ENCODE data around the gene MRPL52. TPM values are rescaled to one million over a fixed set of nuclear protein-coding genes. Genes with fewer than 3 reads are reported as not detected.

MRPL52 gene
- total and polyA plus RNA-seq, 2 of the 13 experiments (the other 11 are each of a cell fraction or from before 2014, with no cell fraction given), result 118 to 329 TPM

GRCh38 chr14:22821193-22822015, 8.3 kb upstream of the MRPL52 start (continued):
- peak; percentile 64 for TF ChIP-seq PATZ1 (CRISPR knock-in tag; IDR thresholded peaks at IDR 0.05)
- TF ChIP-seq ZNF569 (CRISPR knock-in tag; IDR thresholded peaks at IDR 0.05; ENCODE audit: borderline replicate concordance), result no peak
- peak; percentile 95 for TF ChIP-seq ZBTB42 (CRISPR knock-in tag; IDR thresholded peaks at IDR 0.05)
- peak; percentile 63 for TF ChIP-seq FOSL2 (CRISPR knock-in tag; IDR thresholded peaks at IDR 0.05)
- no peak for TF ChIP-seq PRDM4 (CRISPR knock-in tag; IDR thresholded peaks at IDR 0.05; ENCODE audit: borderline replicate concordance)
- TF ChIP-seq ZNF362 (CRISPR knock-in tag; IDR thresholded peaks at IDR 0.05; ENCODE audit: borderline replicate concordance), result no peak; the same call in 1 of the 2 replicates
- TF ChIP-seq GMEB2 (CRISPR knock-in tag; IDR thresholded peaks at IDR 0.05; ENCODE audit: low read depth), result no peak
- no peak for TF ChIP-seq KDM3A (CRISPR knock-in tag; IDR thresholded peaks at IDR 0.05; ENCODE audit: low read depth)
- TF ChIP-seq GATA4 (IDR thresholded peaks at IDR 0.05; ENCODE audit: borderline replicate concordance, low read depth), result no peak
- TF ChIP-seq NFKBIZ (CRISPR knock-in tag; IDR thresholded peaks at IDR 0.05), result peak; percentile 93
- TF ChIP-seq ZNF768 (CRISPR knock-in tag; IDR thresholded peaks at IDR 0.05), result peak; percentile 77; the same call in 1 of the 2 replicates
- TF ChIP-seq DBP (CRISPR knock-in tag; IDR thresholded peaks at IDR 0.05; ENCODE audit: not compliant biosample characterization), result no peak
- TF ChIP-seq MBD4 (IDR thresholded peaks at IDR 0.05; ENCODE audit: borderline replicate concordance, low read length), result no peak
- peak; percentile 82 for TF ChIP-seq ARID5B (CRISPR knock-in tag; IDR thresholded peaks at IDR 0.05)
- peak; percentile 61; the same call in 1 of the 2 replicates for TF ChIP-seq YEATS2 (CRISPR knock-in tag; IDR thresholded peaks at IDR 0.05; ENCODE audit: borderline replicate concordance)

All from HepG2 (cell line).